MM.1S (cell line): ENCODE data around the gene AUTS2.

Experiments used
- DNase-seq: peaks from one replicate; pipeline ENCODE4 v3.0.0-alpha.2; 2015
- H2AFZ ChIP-seq: fragments of 300-600 bp; sonication (generic); 2 replicates; pipeline ENCODE4 v1.6.0; 2016; ENCODE audit warnings: antibody characterized with exemption, low read length
- H3F3A ChIP-seq: fragments of 300-600 bp; sonication (generic); 2 replicates; pipeline ENCODE4 v1.6.1; 2016; ENCODE audit warnings: mild to moderate bottlenecking, antibody characterized with exemption, low read length, moderate library complexity, mixed read lengths; ENCODE audit not compliant: insufficient read depth
- H3K27ac ChIP-seq: fragments of 300-600 bp; sonication (generic); 2 replicates; pipeline ENCODE4 v1.5.1; 2016; ENCODE audit warnings: mild to moderate bottlenecking, low read length
- H3K27me3 ChIP-seq: fragments of 300-600 bp; sonication (generic); replicated peaks from 2 replicates; pipeline ENCODE4 v1.6.0; 2016; ENCODE audit warnings: low read length; ENCODE audit not compliant: insufficient read depth
- H3K36me3 ChIP-seq: fragments of 300-600 bp; sonication (generic); replicated peaks from 2 replicates; pipeline ENCODE4 v1.6.1; 2016; ENCODE audit warnings: mild to moderate bottlenecking, low read length, mixed read lengths; ENCODE audit not compliant: insufficient read depth
- H3K4me1 ChIP-seq: fragments of 300-600 bp; sonication (generic); 2 replicates; pipeline ENCODE4 v1.6.1; 2016; ENCODE audit warnings: low read length, mixed read lengths
- H3K4me2 ChIP-seq: fragments of 300-600 bp; sonication (generic); 2 replicates; pipeline ENCODE4 v1.6.0; 2016; ENCODE audit warnings: low read depth, low read length
- H3K4me3 ChIP-seq: fragments of 300-600 bp; sonication (generic); 2 replicates; pipeline ENCODE4 v1.5.1; 2016; ENCODE audit warnings: low read length, mixed read lengths
- H3K79me2 ChIP-seq: fragments of 300-600 bp; sonication (generic); 2 replicates; pipeline ENCODE4 v1.6.1; 2016; ENCODE audit warnings: mixed run types, low read length, mixed read lengths
- H3K9ac ChIP-seq: fragments of 300-600 bp; sonication (generic); 2 replicates; pipeline ENCODE4 v1.6.1; 2016; ENCODE audit warnings: low read length, mixed read lengths
- H3K9me2 ChIP-seq: fragments of 300-600 bp; sonication (generic); replicated peaks from 2 replicates; pipeline ENCODE4 v1.6.1; 2016; ENCODE audit warnings: mild to moderate bottlenecking, low read length, mixed read lengths; ENCODE audit not compliant: insufficient read depth
- H3K9me3 ChIP-seq: fragments of 300-600 bp; sonication (generic); replicated peaks from 2 replicates; pipeline ENCODE4 v1.6.1; 2016; ENCODE audit warnings: mild to moderate bottlenecking, low read length, mixed read lengths; ENCODE audit not compliant: insufficient read depth
- H4K20me1 ChIP-seq: fragments of 300-600 bp; sonication (generic); 2 replicates; pipeline ENCODE4 v1.6.1; 2016; ENCODE audit warnings: mild to moderate bottlenecking, low read length, moderate library complexity, mixed read lengths; ENCODE audit not compliant: insufficient read depth
- CTCF ChIP-seq: fragments of 300-600 bp; sonication (generic); IDR thresholded peaks from 2 replicates; pipeline ENCODE4 v1.5.1; 2016; ENCODE audit warnings: antibody characterized with exemption, low read length, mixed read lengths
- EZH2 ChIP-seq: fragments of 300-600 bp; sonication (generic); optimal IDR thresholded peaks from 2 replicates; pipeline ENCODE3; 2017; ENCODE audit warnings: low read depth, mild to moderate bottlenecking, antibody characterized with exemption, low read length, mixed read lengths
- EZH2phosphoT487 ChIP-seq: fragments of 300-600 bp; sonication (generic); IDR thresholded peaks from 2 replicates; pipeline ENCODE4 v1.6.1; 2018; ENCODE audit warnings: antibody characterized with exemption, low read length

AUTS2 gene

GRCh38 chr7:69994886-69995542 is 396.7 kb downstream of the AUTS2 start:
- Histone ChIP-seq H3K79me2 (no peaks in the 10 kb centered on the region), H3K27me3 (no peaks in the 10 kb centered on the region), H3K9me3 (no peaks in the 10 kb centered on the region), H3K9me2 (no peaks in the 10 kb centered on the region), H2AFZ (no peak overlapping the region), H3K4me2 (no peak overlapping the region), H3K4me1 (no peaks in the 10 kb centered on the region), H3K9ac (no peak overlapping the region), H3K27ac (no peak overlapping the region), H3K4me3 (no peak overlapping the region), H4K20me1 (no peaks in the 10 kb centered on the region), H3F3A (no peaks in the 10 kb centered on the region), H3K36me3 (no peaks in the 10 kb centered on the region)
- no peak for DNase-seq
- no peak for TF ChIP-seq CTCF
- no peak for TF ChIP-seq EZH2phosphoT487
- no peak for TF ChIP-seq EZH2

GRCh38 chr7:69996121-69996520 is 397.8 kb downstream of the AUTS2 start:
- Histone ChIP-seq H3K4me3 (no peak overlapping the region), H3K4me1 (no peaks in the 10 kb centered on the region), H3K36me3 (no peaks in the 10 kb centered on the region), H3K27ac (no peak overlapping the region), H3K9me3 (no peaks in the 10 kb centered on the region), H4K20me1 (no peaks in the 10 kb centered on the region), H2AFZ (no peak overlapping the region), H3K9me2 (no peaks in the 10 kb centered on the region), H3K4me2 (no peak overlapping the region), H3K27me3 (no peaks in the 10 kb centered on the region), H3K9ac (no peak overlapping the region), H3F3A (no peaks in the 10 kb centered on the region), H3K79me2 (no peaks in the 10 kb centered on the region)
- no peak for DNase-seq
- TF ChIP-seq CTCF (no peak), EZH2 (no peak), EZH2phosphoT487 (no peak)

DNA sequence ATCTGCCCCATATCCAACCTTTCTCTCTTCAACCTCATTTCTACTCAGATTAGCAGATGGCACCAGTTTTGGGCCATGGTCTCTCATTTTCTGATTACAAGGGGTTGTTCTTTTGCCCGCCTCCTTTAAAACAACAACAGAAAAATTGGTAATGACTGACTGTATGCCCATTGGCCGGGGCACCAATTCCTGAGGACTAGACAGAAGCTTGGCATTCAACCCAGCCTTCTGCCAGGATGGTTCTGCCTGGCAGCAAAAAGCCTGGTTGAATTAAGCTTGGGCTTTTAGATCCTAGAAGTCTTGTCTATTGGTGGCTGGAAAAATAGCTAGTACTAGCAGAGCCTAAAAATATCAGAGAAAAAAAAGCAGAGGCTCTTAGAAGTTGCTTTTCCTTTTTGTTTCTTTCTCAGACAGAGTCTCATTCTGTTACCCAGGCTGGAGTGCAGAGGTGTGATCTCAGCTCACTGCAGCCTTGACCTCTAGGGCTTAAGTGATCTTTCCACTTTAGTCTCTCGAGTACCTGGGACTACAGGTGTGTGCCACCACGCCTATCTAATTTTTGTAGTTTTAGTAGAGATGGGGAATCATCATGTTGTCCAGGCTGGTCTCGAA is 402.6 kb downstream of the AUTS2 start:
- no peaks in the 10 kb centered on the region for H4K20me1 ChIP-seq
- no peak overlapping the region for H3K27ac ChIP-seq
- no peak overlapping the region for H3K4me2 ChIP-seq
- no peak for DNase-seq
- no peaks in the 10 kb centered on the region for H3K9me3 ChIP-seq
- TF ChIP-seq EZH2phosphoT487 (no peak), EZH2 (no peak), CTCF (no peak)
- H3F3A ChIP-seq, result no peaks in the 10 kb centered on the region
- H3K79me2 ChIP-seq, result no peaks in the 10 kb centered on the region
- H3K4me3 ChIP-seq, result no peak overlapping the region
- H2AFZ ChIP-seq, result no peak overlapping the region
- H3K36me3 ChIP-seq, result no peaks in the 10 kb centered on the region
- H3K27me3 ChIP-seq, result no peaks in the 10 kb centered on the region
- no peak overlapping the region for H3K9ac ChIP-seq
- no peaks in the 10 kb centered on the region for H3K4me1 ChIP-seq
- H3K9me2 ChIP-seq, result no peaks in the 10 kb centered on the region
